ENCODE data around the gene DUSP28. TPM values are rescaled to one million over a fixed set of nuclear protein-coding genes. Genes with fewer than 3 reads are reported as not detected.

Gene DUSP28
- total RNA-seq, 2 experiments from 2014 or later, result 4.5 to 6.2 TPM

DNA sequence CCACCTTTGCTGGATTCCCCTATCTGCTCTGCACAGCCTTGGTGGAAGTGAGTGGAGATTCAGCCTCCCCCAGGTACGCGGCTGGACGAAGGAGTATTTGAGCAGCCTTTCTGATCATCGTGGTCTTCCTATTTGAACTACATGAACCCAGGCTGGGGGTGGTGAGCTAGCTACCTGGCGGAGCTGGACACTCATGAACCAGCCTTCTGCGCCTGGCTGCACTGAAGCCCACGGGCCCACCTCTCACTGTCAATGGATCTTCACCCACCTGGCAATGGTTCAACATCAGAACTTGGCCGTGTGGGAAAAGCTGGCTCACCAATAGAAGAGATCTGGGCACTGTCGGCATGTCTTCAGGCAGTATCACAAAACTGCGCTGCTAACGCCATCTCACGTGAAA is 37.8 kb upstream of the DUSP28 start:
- peaks cover 3% of the 10 kb centered on the region for H3K27me3 Mint-ChIP-seq
- ChIA-PET POLR2A (no interaction called here), CTCF (interaction anchor here (1.4 kb wide), 1 partner anchor 8 kb away, joined by 5 read pairs; no protein-coding TSS in a partner anchor)
- no peak for ATAC-seq
- no peak overlapping the region for H3K27ac Mint-ChIP-seq
- intact Hi-C loops (cut with micrococcal nuclease), result no loop called here
- peaks cover 22% of the 10 kb centered on the region for H3K9me3 Mint-ChIP-seq
- H3K4me3 Mint-ChIP-seq, result no peak overlapping the region
- TF ChIP-seq, protein P1, sequence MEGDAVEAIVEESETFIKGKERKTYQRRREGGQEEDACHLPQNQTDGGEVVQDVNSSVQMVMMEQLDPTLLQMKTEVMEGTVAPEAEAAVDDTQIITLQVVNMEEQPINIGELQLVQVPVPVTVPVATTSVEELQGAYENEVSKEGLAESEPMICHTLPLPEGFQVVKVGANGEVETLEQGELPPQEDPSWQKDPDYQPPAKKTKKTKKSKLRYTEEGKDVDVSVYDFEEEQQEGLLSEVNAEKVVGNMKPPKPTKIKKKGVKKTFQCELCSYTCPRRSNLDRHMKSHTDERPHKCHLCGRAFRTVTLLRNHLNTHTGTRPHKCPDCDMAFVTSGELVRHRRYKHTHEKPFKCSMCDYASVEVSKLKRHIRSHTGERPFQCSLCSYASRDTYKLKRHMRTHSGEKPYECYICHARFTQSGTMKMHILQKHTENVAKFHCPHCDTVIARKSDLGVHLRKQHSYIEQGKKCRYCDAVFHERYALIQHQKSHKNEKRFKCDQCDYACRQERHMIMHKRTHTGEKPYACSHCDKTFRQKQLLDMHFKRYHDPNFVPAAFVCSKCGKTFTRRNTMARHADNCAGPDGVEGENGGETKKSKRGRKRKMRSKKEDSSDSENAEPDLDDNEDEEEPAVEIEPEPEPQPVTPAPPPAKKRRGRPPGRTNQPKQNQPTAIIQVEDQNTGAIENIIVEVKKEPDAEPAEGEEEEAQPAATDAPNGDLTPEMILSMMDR (IDR thresholded peaks at IDR 0.05), result no peak
- H3K4me1 Mint-ChIP-seq (ENCODE audit: low read depth), result peaks cover 5% of the 10 kb centered on the region
- DNase-seq, result no peak
- H3K36me3 Mint-ChIP-seq (ENCODE audit: low read depth), result peaks cover 68% of the 10 kb centered on the region

DNA sequence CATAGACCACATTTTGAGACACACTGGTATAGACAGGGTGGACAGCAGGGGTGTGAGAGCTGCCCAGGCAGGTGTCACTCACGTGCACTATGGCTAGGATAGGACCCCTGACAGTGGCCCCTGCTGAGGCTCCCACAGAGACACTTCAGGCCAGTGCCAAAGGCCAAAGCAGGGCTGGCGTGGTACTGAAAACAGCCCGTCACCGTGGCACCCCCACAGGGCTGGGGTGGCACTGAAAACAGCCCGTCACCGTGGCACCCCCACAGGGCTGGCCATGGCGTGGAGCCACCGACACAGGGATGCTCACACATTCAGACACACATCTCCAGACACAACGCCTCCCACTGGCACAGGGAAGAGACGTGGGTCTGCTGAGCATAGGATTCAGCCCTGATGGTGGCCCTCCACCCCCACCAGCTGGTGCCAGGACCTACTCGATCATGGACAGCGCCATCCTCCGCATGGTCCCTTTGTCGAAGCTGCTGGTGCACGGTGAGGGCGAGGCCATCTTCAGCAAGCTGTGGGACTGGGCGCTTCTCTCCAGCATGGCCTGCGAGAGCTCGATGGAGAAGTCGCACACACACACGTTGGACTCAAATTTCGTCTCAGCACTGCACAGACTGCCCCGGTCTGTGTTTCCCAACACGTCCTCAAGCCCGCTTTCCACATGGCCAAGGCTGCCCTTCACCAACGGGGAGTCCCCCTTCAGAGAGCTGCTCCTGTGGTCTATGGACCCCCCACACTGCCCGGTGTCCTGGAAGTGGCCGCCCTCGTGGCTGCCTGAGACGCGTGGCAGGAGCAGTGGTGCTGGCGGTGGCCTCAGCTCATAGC is 36.5 kb upstream of the DUSP28 start:
- ATAC-seq (no peak), DNase-seq (no peak)
- Mint-ChIP-seq H3K4me1 (ENCODE audit: low read depth) (peaks cover 5% of the 10 kb centered on the region), H3K27ac (no peak overlapping the region), H3K9me3 (peaks cover 24% of the 10 kb centered on the region), H3K4me3 (no peak overlapping the region), H3K27me3 (peaks cover 3% of the 10 kb centered on the region), H3K36me3 (ENCODE audit: low read depth) (peaks cover 70% of the 10 kb centered on the region)
- ChIA-PET POLR2A (no interaction called here), CTCF (interaction anchor here (1.6 to 2.1 kb wide), 2 partner anchors 9 to 31 kb away, joined by 3 to 7 read pairs; no protein-coding TSS in a partner anchor)
- intact Hi-C loops (cut with micrococcal nuclease), result no loop called here
- TF ChIP-seq, protein P1 (IDR thresholded peaks at IDR 0.05), result no peak

DNA sequence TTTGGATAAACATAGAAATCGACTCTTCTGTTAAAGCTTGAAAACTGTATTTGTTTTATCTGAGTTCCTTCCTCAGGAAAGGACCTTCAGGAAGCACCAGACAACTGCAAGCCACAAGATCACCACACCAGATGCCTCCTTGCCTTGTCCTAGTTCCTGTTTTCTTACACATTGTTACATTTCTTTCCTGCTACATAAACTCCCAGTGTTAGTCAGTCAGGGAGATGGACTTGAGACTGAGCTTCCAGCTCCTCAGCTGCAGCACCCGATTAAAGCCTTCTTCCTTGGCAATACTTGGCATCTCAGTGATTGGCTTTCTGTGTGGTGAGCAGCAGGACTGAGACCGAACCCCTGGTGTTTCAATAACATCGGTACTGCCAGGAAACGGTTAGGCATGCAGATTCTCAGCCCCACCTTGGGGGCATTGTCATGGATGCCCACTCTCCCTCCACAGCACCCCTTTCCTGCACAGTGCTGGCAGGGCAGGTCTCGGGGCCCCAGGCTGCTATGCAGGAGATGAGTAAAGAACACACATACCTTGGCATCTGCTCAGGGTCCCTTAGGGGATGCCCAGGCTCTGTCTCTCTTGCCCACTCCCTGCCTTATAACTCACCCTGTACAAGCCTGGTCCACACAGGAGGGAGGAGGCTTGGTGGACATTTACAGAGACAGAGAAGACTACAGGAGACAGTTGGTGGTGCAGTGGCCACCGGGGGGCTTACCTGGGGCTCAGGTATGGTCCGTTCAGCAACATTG is 35.0 kb upstream of the DUSP28 start:
- peaks cover 81% of the 10 kb centered on the region for H3K36me3 Mint-ChIP-seq (ENCODE audit: low read depth)
- H3K4me1 Mint-ChIP-seq (ENCODE audit: low read depth), result peaks cover 5% of the 10 kb centered on the region
- ATAC-seq (no peak), DNase-seq (no peak)
- peaks cover 3% of the 10 kb centered on the region for H3K27me3 Mint-ChIP-seq
- TF ChIP-seq, protein P1 (IDR thresholded peaks at IDR 0.05), result no peak
- ChIA-PET POLR2A (no interaction called here), CTCF (interaction anchor here (1.3 to 2.1 kb wide), 4 partner anchors 11 to 42 kb away, joined by 3 to 7 read pairs (median 4); no protein-coding TSS in a partner anchor)
- intact Hi-C loops (cut with micrococcal nuclease), result no loop called here
- peaks cover 24% of the 10 kb centered on the region for H3K9me3 Mint-ChIP-seq
- no peak overlapping the region for H3K4me3 Mint-ChIP-seq
- no peak overlapping the region for H3K27ac Mint-ChIP-seq

DNA sequence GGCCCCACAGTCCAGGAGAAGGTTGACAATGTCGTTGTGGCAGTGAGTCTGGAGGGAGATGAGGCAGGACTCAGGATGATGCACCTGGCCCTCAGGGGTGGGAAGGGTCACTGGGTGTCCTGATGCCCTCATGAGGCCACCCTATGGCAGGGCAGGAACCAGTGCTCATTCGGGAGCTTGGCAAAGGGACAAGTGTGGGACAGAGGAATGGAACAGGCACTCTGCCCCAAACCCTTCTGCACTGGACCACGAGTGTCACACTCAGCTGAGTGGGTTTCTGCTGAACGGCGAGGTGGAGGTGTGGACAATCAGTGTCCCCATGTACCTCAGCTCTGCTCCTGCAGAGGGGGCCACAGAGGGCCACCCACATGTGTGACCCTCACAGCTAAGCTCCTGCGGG is 34.4 kb upstream of the DUSP28 start:
- peaks cover under 1% of the 10 kb centered on the region for H3K27me3 Mint-ChIP-seq
- no peak overlapping the region for H3K27ac Mint-ChIP-seq
- ATAC-seq (no peak), DNase-seq (no peak)
- intact Hi-C loops (cut with micrococcal nuclease), result no loop called here
- peaks cover 24% of the 10 kb centered on the region for H3K9me3 Mint-ChIP-seq
- H3K4me3 Mint-ChIP-seq, result no peak overlapping the region
- peaks cover 83% of the 10 kb centered on the region for H3K36me3 Mint-ChIP-seq (ENCODE audit: low read depth)
- ChIA-PET CTCF (interaction anchor here (1.3 to 1.6 kb wide), 2 partner anchors 12 to 41 kb away, joined by 3 to 6 read pairs; no protein-coding TSS in a partner anchor), POLR2A (no interaction called here)
- peaks cover under 1% of the 10 kb centered on the region for H3K4me1 Mint-ChIP-seq (ENCODE audit: low read depth)
- TF ChIP-seq, protein P1 (IDR thresholded peaks at IDR 0.05), result no peak

Data from activated CD8-positive, alpha-beta T cell treated with anti-CD3 and anti-CD28 coated beads for 36 hours (primary cell).